GM19035 (cell line): ENCODE data around the gene LHFPL2.
"Not testable (repeated sequence)": the region's sequence is repeated elsewhere in the genome, so short reads cannot be mapped to it uniquely, and the experiment has no call there.

Experiments used
- ATAC-seq: cut with Tn5 transposase; IDR thresholded peaks from one replicate; pipeline ENCODE4 v1.9.1; 2021; ENCODE audit not compliant: unreplicated experiment

The LHFPL2 gene

GRCh38 chr5:78648359-78649210 lies at the start of gene LHFPL2:
Gene LHFPL2, minus strand, starts transcription at chr5:78648772. Its CDS starts 138,559 bp downstream, at chr5:78510213.
- peak; percentile 55 for ATAC-seq

GRCh38 chr5:78696637-78697036 lies 48.1 kb upstream of the LHFPL2 start:
- no peak for ATAC-seq

- not testable (repeated sequence) for ATAC-seq
Observed at GRCh38 chr5:78696052-78696451, 47.5 kb upstream of the LHFPL2 start.

- no peak for ATAC-seq
Observed at GRCh38 chr5:78693339-78693738, 44.8 kb upstream of the LHFPL2 start.

GRCh38 chr5:78691084-78691960 lies 42.8 kb upstream of the LHFPL2 start:
- no peak for ATAC-seq

GRCh38 chr5:78690253-78690972 lies 41.8 kb upstream of the LHFPL2 start:
- ATAC-seq = no peak

- ATAC-seq = no peak
Observed at GRCh38 chr5:78689540-78690252, 41.1 kb upstream of the LHFPL2 start.

- ATAC-seq = not testable (repeated sequence)
Observed at GRCh38 chr5:78687514-78687913, 38.9 kb upstream of the LHFPL2 start.

- not testable (repeated sequence) for ATAC-seq
Observed at GRCh38 chr5:78683905-78684304, 35.3 kb upstream of the LHFPL2 start.

GRCh38 chr5:78679905-78680304 lies 31.3 kb upstream of the LHFPL2 start:
- ATAC-seq = no peak

GRCh38 chr5:78677777-78678668 lies 29.5 kb upstream of the LHFPL2 start:
- no peak for ATAC-seq

GRCh38 chr5:78675956-78676730 lies 27.6 kb upstream of the LHFPL2 start:
- no peak for ATAC-seq

- ATAC-seq = not testable (repeated sequence)
Observed at GRCh38 chr5:78673827-78674226, 25.3 kb upstream of the LHFPL2 start.

GRCh38 chr5:78672154-78672553 lies 23.6 kb upstream of the LHFPL2 start:
- no peak for ATAC-seq

GRCh38 chr5:78671609-78672008 lies 23.0 kb upstream of the LHFPL2 start:
- ATAC-seq = no peak

GRCh38 chr5:78670701-78671269 lies 22.2 kb upstream of the LHFPL2 start:
- no peak for ATAC-seq

GRCh38 chr5:78669331-78669730 lies 20.8 kb upstream of the LHFPL2 start:
- no peak for ATAC-seq

GRCh38 chr5:78667461-78668103 lies 19.0 kb upstream of the LHFPL2 start:
- no peak for ATAC-seq
